ENCODE measurements around the gene TGM3.

Gene TGM3

GRCh38 chr20:2340136-2340535, 44.3 kb downstream of the TGM3 start:
- DNase-seq, result no peak

- no peak for DNase-seq
Observed at GRCh38 chr20:2340823-2341222, 45.0 kb downstream of the TGM3 start.

- no peak for DNase-seq
Observed at GRCh38 chr20:2341336-2341735, 45.5 kb downstream of the TGM3 start.

- no peak for DNase-seq
Observed at GRCh38 chr20:2342243-2342642, 46.4 kb downstream of the TGM3 start.

GRCh38 chr20:2346188-2346587, 50.4 kb downstream of the TGM3 start:
- no peak for DNase-seq

GRCh38 chr20:2348336-2348735, 52.5 kb downstream of the TGM3 start:
- DNase-seq, result no peak

- no peak for DNase-seq
Observed at GRCh38 chr20:2349801-2350200, 54.0 kb downstream of the TGM3 start.

- no peak for DNase-seq
Observed at GRCh38 chr20:2350606-2351005, 54.8 kb downstream of the TGM3 start.

GRCh38 chr20:2353231-2353630, 57.4 kb downstream of the TGM3 start:
- no peak for DNase-seq

GRCh38 chr20:2357114-2357513, 61.3 kb downstream of the TGM3 start:
- DNase-seq, result no peak

- no peak for DNase-seq
Observed at GRCh38 chr20:2358006-2358405, 62.2 kb downstream of the TGM3 start.

- no peak for DNase-seq
Observed at GRCh38 chr20:2361035-2361593, 65.3 kb downstream of the TGM3 start.

- DNase-seq, result no peak
Observed at GRCh38 chr20:2363187-2363586, 67.4 kb downstream of the TGM3 start.

- DNase-seq, result no peak
Observed at GRCh38 chr20:2363587-2363986, 67.8 kb downstream of the TGM3 start.

GRCh38 chr20:2364044-2364443, 68.2 kb downstream of the TGM3 start:
- no peak for DNase-seq

- DNase-seq, result no peak
Observed at GRCh38 chr20:2365091-2365490, 69.3 kb downstream of the TGM3 start.

- no peak for DNase-seq
Observed at GRCh38 chr20:2365666-2366065, 69.9 kb downstream of the TGM3 start.

GRCh38 chr20:2368621-2369020, 72.8 kb downstream of the TGM3 start:
- DNase-seq, result no peak

- DNase-seq, result no peak
Observed at GRCh38 chr20:2373098-2373497, 77.3 kb downstream of the TGM3 start.

GRCh38 chr20:2374346-2375125, 78.7 kb downstream of the TGM3 start:
- DNase-seq, result no peak

GRCh38 chr20:2378893-2379292, 83.1 kb downstream of the TGM3 start:
- DNase-seq, result no peak

- no peak for DNase-seq
Observed at GRCh38 chr20:2379511-2380229, 83.9 kb downstream of the TGM3 start.

- no peak for DNase-seq
Observed at GRCh38 chr20:2380601-2381000, 84.8 kb downstream of the TGM3 start, which contains the start of gene TGM6. Gene TGM6, plus strand, starts transcription at chr20:2380901. Its CDS starts 68 bp downstream, at chr20:2380969.

- DNase-seq, result no peak
Observed at GRCh38 chr20:2381303-2381702, 85.5 kb downstream of the TGM3 start.
